Nephron (organoid): ENCODE data around the gene TMEM87B.
"Not testable (repeated sequence)": the region's sequence is repeated elsewhere in the genome, so short reads cannot be mapped to it uniquely, and the experiment has no call there.

ENCODE experiments used
- H3K27ac Mint-ChIP-seq, 3 experiments: 2 replicates each; pipeline ENCODE4 v1.8.0; 2020; ENCODE audit warnings: mixed read lengths in 3 of 3, mild to moderate bottlenecking in 2 of 3, moderate library complexity in 1 of 3
- H3K27me3 Mint-ChIP-seq: 2 replicates; pipeline ENCODE4 v1.8.0; 2021; ENCODE audit warnings: low read depth, mild to moderate bottlenecking, moderate library complexity, mixed read lengths
- H3K36me3 Mint-ChIP-seq: 2 replicates; pipeline ENCODE4 v1.8.0; 2020; ENCODE audit warnings: low read depth, mixed read lengths
- H3K4me1 Mint-ChIP-seq: 2 replicates; pipeline ENCODE4 v1.8.0; 2020; ENCODE audit warnings: mixed read lengths
- H3K4me3 Mint-ChIP-seq, 3 experiments: 2 replicates each; pipeline ENCODE4 v1.8.0; 2020; ENCODE audit warnings: mild to moderate bottlenecking in 3 of 3, mixed read lengths in 3 of 3, moderate library complexity in 2 of 3
- H3K9me3 Mint-ChIP-seq: 2 replicates; pipeline ENCODE4 v1.8.0; 2020; ENCODE audit warnings: mixed read lengths
- TF ChIP-seq, protein P1 (sequence below), 3 experiments: fragments of 200-600 bp; sonication (generic); IDR thresholded peaks; one replicate each; pipeline ENCODE4 v1.5.0; 2021; ENCODE audit warnings: antibody characterized with exemption in 3 of 3; ENCODE audit not compliant: unreplicated experiment in 3 of 3

Gene TMEM87B

GRCh38 chr2:112137516-112138158, 82.6 kb downstream of the TMEM87B start:
- Mint-ChIP-seq H3K4me3 (peak overlapping the region; percentile 80 to 88 (median 85)), H3K36me3 (no peaks in the 10 kb centered on the region), H3K27me3 (peaks cover 50% of the 10 kb centered on the region), H3K9me3 (peaks cover 9% of the 10 kb centered on the region), H3K4me1 (peaks cover 5% of the 10 kb centered on the region), H3K27ac (no peak overlapping the region)
- TF ChIP-seq, protein P1, sequence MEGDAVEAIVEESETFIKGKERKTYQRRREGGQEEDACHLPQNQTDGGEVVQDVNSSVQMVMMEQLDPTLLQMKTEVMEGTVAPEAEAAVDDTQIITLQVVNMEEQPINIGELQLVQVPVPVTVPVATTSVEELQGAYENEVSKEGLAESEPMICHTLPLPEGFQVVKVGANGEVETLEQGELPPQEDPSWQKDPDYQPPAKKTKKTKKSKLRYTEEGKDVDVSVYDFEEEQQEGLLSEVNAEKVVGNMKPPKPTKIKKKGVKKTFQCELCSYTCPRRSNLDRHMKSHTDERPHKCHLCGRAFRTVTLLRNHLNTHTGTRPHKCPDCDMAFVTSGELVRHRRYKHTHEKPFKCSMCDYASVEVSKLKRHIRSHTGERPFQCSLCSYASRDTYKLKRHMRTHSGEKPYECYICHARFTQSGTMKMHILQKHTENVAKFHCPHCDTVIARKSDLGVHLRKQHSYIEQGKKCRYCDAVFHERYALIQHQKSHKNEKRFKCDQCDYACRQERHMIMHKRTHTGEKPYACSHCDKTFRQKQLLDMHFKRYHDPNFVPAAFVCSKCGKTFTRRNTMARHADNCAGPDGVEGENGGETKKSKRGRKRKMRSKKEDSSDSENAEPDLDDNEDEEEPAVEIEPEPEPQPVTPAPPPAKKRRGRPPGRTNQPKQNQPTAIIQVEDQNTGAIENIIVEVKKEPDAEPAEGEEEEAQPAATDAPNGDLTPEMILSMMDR (IDR thresholded peaks at IDR 0.05; ENCODE audit: unreplicated experiment in 3 of 3), result no peak

GRCh38 chr2:112138159-112139032, 83.3 kb downstream of the TMEM87B start, which contains the start of gene FBLN7:
TSS of gene FBLN7 (plus strand) at chr2:112138385. CDS start at chr2:112138656, 271 bp downstream.
- H3K27me3 Mint-ChIP-seq, result peaks cover 50% of the 10 kb centered on the region
- no peaks in the 10 kb centered on the region for H3K36me3 Mint-ChIP-seq
- TF ChIP-seq, protein P1 (IDR thresholded peaks at IDR 0.05; ENCODE audit: unreplicated experiment in 3 of 3), result no peak
- peaks cover 4% of the 10 kb centered on the region for H3K9me3 Mint-ChIP-seq
- no peak within 1 kb of the TSS for H3K27ac Mint-ChIP-seq
- H3K4me3 Mint-ChIP-seq, result peak within 1 kb of the TSS; percentile 85 to 90 (median 88)
- H3K4me1 Mint-ChIP-seq, result peaks cover 5% of the 10 kb centered on the region

DNA sequence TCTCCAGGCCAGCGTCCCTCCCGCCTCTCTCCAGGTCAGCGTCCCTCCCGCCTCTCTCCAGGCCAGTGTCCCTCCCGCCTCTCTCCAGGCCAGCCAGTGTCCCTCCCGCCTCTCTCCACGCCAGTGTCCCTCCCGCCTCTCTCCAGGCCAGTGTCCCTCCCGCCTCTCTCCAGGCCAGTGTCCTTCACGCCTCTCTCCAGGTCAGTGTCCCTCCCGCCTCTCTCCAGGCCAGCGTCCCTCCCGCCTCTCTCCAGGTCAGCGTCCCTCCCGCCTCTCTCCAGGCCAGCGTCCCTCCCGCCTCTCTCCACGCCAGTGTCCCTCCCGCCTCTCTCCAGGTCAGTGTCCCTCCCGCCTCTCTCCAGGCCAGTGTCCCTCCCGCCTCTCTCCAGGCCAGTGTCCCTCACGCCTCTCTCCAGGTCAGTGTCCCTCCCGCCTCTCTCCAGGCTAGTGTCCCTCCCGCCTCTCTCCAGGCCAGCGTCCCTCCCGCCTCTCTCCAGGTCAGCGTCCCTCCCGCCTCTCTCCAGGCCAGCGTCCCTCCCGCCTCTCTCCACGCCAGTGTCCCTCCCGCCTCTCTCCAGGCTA, 84.1 kb downstream of the TMEM87B start:
- H3K9me3 Mint-ChIP-seq, H3K36me3 Mint-ChIP-seq, H3K4me1 Mint-ChIP-seq, H3K27ac Mint-ChIP-seq: not testable (repeated sequence)
- H3K4me3 Mint-ChIP-seq, result peak overlapping the region; percentile 81 to 90 (median 84)
- peaks cover 50% of the 10 kb centered on the region for H3K27me3 Mint-ChIP-seq

DNA sequence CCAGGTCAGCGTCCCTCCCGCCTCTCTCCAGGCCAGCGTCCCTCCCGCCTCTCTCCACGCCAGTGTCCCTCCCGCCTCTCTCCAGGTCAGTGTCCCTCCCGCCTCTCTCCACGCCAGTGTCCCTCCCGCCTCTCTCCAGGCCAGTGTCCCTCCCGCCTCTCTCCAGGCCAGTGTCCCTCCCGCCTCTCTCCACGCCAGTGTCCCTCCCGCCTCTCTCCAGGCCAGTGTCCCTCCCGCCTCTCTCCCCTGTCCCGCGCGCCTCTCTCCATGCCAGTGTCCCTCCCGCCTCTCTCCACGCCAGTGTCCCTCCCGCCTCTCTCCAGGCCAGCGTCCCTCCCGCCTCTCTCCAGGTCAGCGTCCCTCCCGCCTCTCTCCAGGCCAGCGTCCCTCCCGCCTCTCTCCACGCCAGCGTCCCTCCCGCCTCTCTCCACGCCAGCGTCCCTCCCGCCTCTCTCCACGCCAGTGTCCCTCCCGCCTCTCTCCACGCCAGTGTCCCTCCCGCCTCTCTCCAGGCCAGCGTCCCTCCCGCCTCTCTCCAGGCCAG, 84.7 kb downstream of the TMEM87B start:
- H3K36me3 Mint-ChIP-seq, H3K4me1 Mint-ChIP-seq, H3K27ac Mint-ChIP-seq, H3K9me3 Mint-ChIP-seq: not testable (repeated sequence)
- Mint-ChIP-seq H3K27me3 (peaks cover 50% of the 10 kb centered on the region), H3K4me3 (peak overlapping the region; percentile 79 to 84 (median 83))

- TF ChIP-seq, protein P1 (IDR thresholded peaks at IDR 0.05; ENCODE audit: unreplicated experiment in 3 of 3), result no peak
- H3K4me3 Mint-ChIP-seq, result peak overlapping the region; percentile 79 to 84 (median 83)
- no peak overlapping the region for H3K27ac Mint-ChIP-seq
- H3K9me3 Mint-ChIP-seq, result no peaks in the 10 kb centered on the region
- H3K27me3 Mint-ChIP-seq, result peaks cover 50% of the 10 kb centered on the region
- peaks cover 5% of the 10 kb centered on the region for H3K4me1 Mint-ChIP-seq
- H3K36me3 Mint-ChIP-seq, result no peaks in the 10 kb centered on the region
These were observed 85.2 kb downstream of the TMEM87B start for GRCh38 chr2:112140205-112140802.

- peaks cover 4% of the 10 kb centered on the region for H3K4me1 Mint-ChIP-seq
- no peaks in the 10 kb centered on the region for H3K36me3 Mint-ChIP-seq
These were observed 86.0 kb downstream of the TMEM87B start for GRCh38 chr2:112140899-112141625.

More at GRCh38 chr2:112140899-112141625, 86.0 kb downstream of the TMEM87B start:
- TF ChIP-seq, protein P1 (IDR thresholded peaks at IDR 0.05; ENCODE audit: unreplicated experiment in 3 of 3), result no peak
- H3K27me3 Mint-ChIP-seq, result peaks cover 45% of the 10 kb centered on the region
- H3K9me3 Mint-ChIP-seq, result no peaks in the 10 kb centered on the region
- no peak overlapping the region for H3K27ac Mint-ChIP-seq
- H3K4me3 Mint-ChIP-seq, result peak overlapping the region; percentile 79 to 84 (median 83)
